ENCODE results near the gene ARHGAP18. TPM values are rescaled to one million over a fixed set of nuclear protein-coding genes. Genes with fewer than 3 reads are reported as not detected.

Gene ARHGAP18
- total and polyA plus RNA-seq, 10 of the 15 experiments (the other 5 are each of a cell fraction or from before 2014, with no cell fraction given), result 18.2 to 52.2 (median 31.7) TPM

- Histone ChIP-seq H3K27ac (ENCODE audit: control insufficient read depth, insufficient read depth) (no peak overlapping the region), H3K36me3 (ENCODE audit: control insufficient read depth in 2 of 2, insufficient read depth in 2 of 2, low read length in 1 of 2) (peaks cover 0 to 24% of the 10 kb centered on the region in 2 experiments; a peak in 3 of 4 replicates), H3K4me2 (ENCODE audit: control insufficient read depth, insufficient read depth) (no peak overlapping the region), H3K27me3 (replicated peaks in 1 of 2; ENCODE audit: control insufficient read depth in 2 of 2, insufficient read depth in 2 of 2, low read length in 1 of 2) (no peaks in the 10 kb centered on the region), H4K20me1 (ENCODE audit: control insufficient read depth, insufficient read depth) (no peaks in the 10 kb centered on the region), H3K9me3 (replicated peaks; ENCODE audit: control insufficient read depth, insufficient read depth, low read length) (no peaks in the 10 kb centered on the region), H3K4me3 (no peak overlapping the region), H3K4me1 (ENCODE audit: control insufficient read depth, insufficient read depth, low read length) (no peaks in the 10 kb centered on the region), H2AFZ (ENCODE audit: control insufficient read depth, low read depth, low read length) (no peak overlapping the region), H3K79me2 (ENCODE audit: control insufficient read depth, insufficient read depth, low read length) (no peaks in the 10 kb centered on the region), H3K9ac (ENCODE audit: control insufficient read depth, insufficient read depth, low read length) (no peak overlapping the region)
- ChIA-PET CTCF (interaction anchor here (0.7 to 1.7 kb wide), 3 partner anchors 14 to 157 kb away, joined by 3 read pairs; no protein-coding TSS in a partner anchor), RAD21 (ENCODE audit: unreplicated experiment) (no interaction called here), SMC1A (ENCODE audit: uncharacterized antibody, unreplicated experiment) (interaction anchor here (0.6 to 2.7 kb wide), 4 partner anchors 17 to 130 kb away, joined by 3 to 18 read pairs (median 4); no protein-coding TSS in a partner anchor), POLR2A (interaction anchor here (0.5 kb wide), 1 partner anchor 109 kb away, joined by 4 read pairs; no protein-coding TSS in a partner anchor)
- intact Hi-C loops (cut with micrococcal nuclease; ENCODE audit: unreplicated experiment), result no loop called here
- no peak for TF ChIP-seq TCF12 (IDR thresholded peaks at IDR 0.05; ENCODE audit: low read depth, low read length)
- TF ChIP-seq RAD21 (IDR thresholded peaks at IDR 0.05; ENCODE audit: insufficient read depth, low read depth, low read length), result no peak
- no peak for TF ChIP-seq PAX5 (IDR thresholded peaks at IDR 0.05; ENCODE audit: borderline replicate concordance, low read depth, low read length)
- TF ChIP-seq ZNF274 (IDR thresholded peaks at IDR 0.05; ENCODE audit: insufficient read depth, insufficient read length), result no peak
- no peak for TF ChIP-seq STAT1 (conservative IDR thresholded peaks at IDR 0.05)
- TF ChIP-seq EP300 (IDR thresholded peaks at IDR 0.05; ENCODE audit: borderline replicate concordance in 1 of 2, control insufficient read depth in 1 of 2, low read depth in 2 of 2, low read length in 2 of 2), result no peak
- BruUV-seq (replicated peaks), result no TSS peak
- no peak for FAIRE-seq
- 97% methylated on average over 3 of the region's 3 CpGs for WGBS (ENCODE audit: insufficient coverage, insufficient replicate concordance, low lambda C conversion rate, missing lambda C conversion rate)
- in situ Hi-C loops (cut with MboI), result no loop called here
- no peak for ATAC-seq
- no peak for DNase-seq (ENCODE audit: low read depth, low spot score)
These were observed 94.5 kb downstream of the ARHGAP18 start for GRCh38 chr6:129615496-129615895.

- H3K27me3 ChIP-seq (replicated peaks in 1 of 2; ENCODE audit: control insufficient read depth in 2 of 2, insufficient read depth in 2 of 2, low read length in 1 of 2), result no peaks in the 10 kb centered on the region
- no peak for DNase-seq (ENCODE audit: low read depth, low spot score)
- intact Hi-C loops (cut with micrococcal nuclease; ENCODE audit: unreplicated experiment), result no loop called here
- H3K27ac ChIP-seq (ENCODE audit: control insufficient read depth, insufficient read depth), result no peak overlapping the region
- CTCF ChIA-PET, result interaction anchor here (1.7 kb wide), 1 partner anchor 116 kb away, joined by 3 read pairs; no protein-coding TSS in a partner anchor
- RAD21 ChIA-PET (ENCODE audit: unreplicated experiment), result no interaction called here
- no TSS peak for BruUV-seq (replicated peaks)
- H3K9ac ChIP-seq (ENCODE audit: control insufficient read depth, insufficient read depth, low read length), result no peak overlapping the region
- in situ Hi-C loops (cut with MboI), result no loop called here
- H4K20me1 ChIP-seq (ENCODE audit: control insufficient read depth, insufficient read depth), result no peaks in the 10 kb centered on the region
- H3K79me2 ChIP-seq (ENCODE audit: control insufficient read depth, insufficient read depth, low read length), result no peaks in the 10 kb centered on the region
- H3K4me3 ChIP-seq, result no peak overlapping the region
- no peak overlapping the region for H3K4me2 ChIP-seq (ENCODE audit: control insufficient read depth, insufficient read depth)
- FAIRE-seq, result no peak
- POLR2A ChIA-PET, result no interaction called here
- no peak for ATAC-seq
- H3K9me3 ChIP-seq (replicated peaks; ENCODE audit: control insufficient read depth, insufficient read depth, low read length), result no peaks in the 10 kb centered on the region
- H3K36me3 ChIP-seq (ENCODE audit: control insufficient read depth in 2 of 2, insufficient read depth in 2 of 2, low read length in 1 of 2), result peaks cover 2 to 27% of the 10 kb centered on the region in 2 experiments
- no peak overlapping the region for H2AFZ ChIP-seq (ENCODE audit: control insufficient read depth, low read depth, low read length)
- H3K4me1 ChIP-seq (ENCODE audit: control insufficient read depth, insufficient read depth, low read length), result no peaks in the 10 kb centered on the region
- WGBS (ENCODE audit: insufficient coverage, insufficient replicate concordance, low lambda C conversion rate, missing lambda C conversion rate), result 100% methylated on average over 1 of the region's 1 CpG
- SMC1A ChIA-PET (ENCODE audit: uncharacterized antibody, unreplicated experiment), result interaction anchor here (0.6 to 2.7 kb wide), 3 partner anchors 17 to 131 kb away, joined by 3 to 18 read pairs (median 8); no protein-coding TSS in a partner anchor
- TF ChIP-seq MAX (IDR thresholded peaks at IDR 0.05; ENCODE audit: low read depth, low read length), result no peak
- no peak for TF ChIP-seq CBX5 (IDR thresholded peaks at IDR 0.05; ENCODE audit: low read depth)
- no peak for TF ChIP-seq GABPA (IDR thresholded peaks at IDR 0.05; ENCODE audit: low read depth)
- no peak for TF ChIP-seq FOS (IDR thresholded peaks at IDR 0.05; ENCODE audit: borderline replicate concordance, extremely low read depth, insufficient read length)
- no peak for TF ChIP-seq ASH2L (IDR thresholded peaks at IDR 0.05; ENCODE audit: borderline replicate concordance, low read depth)
- TF ChIP-seq SMC3 (IDR thresholded peaks at IDR 0.05; ENCODE audit: borderline replicate concordance, low read length), result no peak
- TF ChIP-seq RBBP5 (conservative IDR thresholded peaks at IDR 0.05), result no peak
- no peak for TF ChIP-seq CHD2 (IDR thresholded peaks at IDR 0.05; ENCODE audit: borderline replicate concordance, low read depth, low read length)
- TF ChIP-seq CREB1 (IDR thresholded peaks at IDR 0.05; ENCODE audit: low read depth), result no peak
- TF ChIP-seq KLF5 (IDR thresholded peaks at IDR 0.05; ENCODE audit: partially characterized antibody), result no peak
- no peak for TF ChIP-seq E2F4 (IDR thresholded peaks at IDR 0.05; ENCODE audit: low read depth, low read length)
- TF ChIP-seq CHD4 (IDR thresholded peaks at IDR 0.05), result no peak
- no peak for TF ChIP-seq LARP7 (IDR thresholded peaks at IDR 0.05)
These were observed 95.0 kb downstream of the ARHGAP18 start for GRCh38 chr6:129615020-129615419.

All from GM12878 (cell line).